ENCODE data around the gene SLA2. TPM values are rescaled to one million over a fixed set of nuclear protein-coding genes. Genes with fewer than 3 reads are reported as not detected.
"Not testable (repeated sequence)": the region's sequence is repeated elsewhere in the genome, so short reads cannot be mapped to it uniquely, and the experiment has no call there.

The SLA2 gene
- total RNA-seq, result 100 to 1,000 TPM; 103 TPM

DNA sequence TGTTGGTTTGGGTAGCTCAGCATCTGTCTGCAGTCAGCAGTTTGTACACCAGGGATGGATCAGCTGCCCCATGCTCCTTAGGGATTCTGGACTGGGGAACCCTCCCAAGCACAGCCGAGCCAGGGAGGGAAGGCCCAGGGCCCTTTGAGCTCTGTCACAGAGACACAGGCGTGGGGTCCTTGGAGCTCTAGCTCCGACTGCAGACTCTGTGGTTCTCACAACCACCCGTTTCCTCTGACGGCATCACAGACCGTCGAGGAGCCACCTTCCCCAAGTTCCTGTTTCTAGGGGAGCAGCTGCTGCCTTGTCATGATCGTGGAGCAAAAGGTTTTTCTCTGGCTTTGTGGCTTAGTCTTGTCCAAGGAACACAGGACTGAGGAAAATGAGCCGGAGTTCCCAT lies at the start of gene SLA2:
Gene SLA2, minus strand, starts transcription at position 199 of the 400 bp plus-strand sequence. CDS start 4,861 bp downstream, outside the sequence.
- POLR2A ChIA-PET, result interaction anchor here (0.7 to 6.1 kb wide), 17 partner anchors 11 to 692 kb away, joined by 4 to 109 read pairs (median 7); partner anchors contain the start of genes DSN1, RAB5IF, SCAND1 and TGIF2
- H3K36me3 Mint-ChIP-seq, result peaks cover 34% of the 10 kb centered on the region
- H3K27me3 Mint-ChIP-seq, result no peaks in the 10 kb centered on the region
- H3K4me1 Mint-ChIP-seq, result peaks cover 42% of the 10 kb centered on the region
- H3K9me3 Mint-ChIP-seq, result no peaks in the 10 kb centered on the region
- peak within 1 kb of the TSS; percentile 98 for H3K4me3 Mint-ChIP-seq
- peak within 1 kb of the TSS; percentile 98 for H3K27ac Mint-ChIP-seq
- peak; percentile 77 for ATAC-seq (ENCODE audit: low read depth)
- peak; percentile 72 for DNase-seq

DNA sequence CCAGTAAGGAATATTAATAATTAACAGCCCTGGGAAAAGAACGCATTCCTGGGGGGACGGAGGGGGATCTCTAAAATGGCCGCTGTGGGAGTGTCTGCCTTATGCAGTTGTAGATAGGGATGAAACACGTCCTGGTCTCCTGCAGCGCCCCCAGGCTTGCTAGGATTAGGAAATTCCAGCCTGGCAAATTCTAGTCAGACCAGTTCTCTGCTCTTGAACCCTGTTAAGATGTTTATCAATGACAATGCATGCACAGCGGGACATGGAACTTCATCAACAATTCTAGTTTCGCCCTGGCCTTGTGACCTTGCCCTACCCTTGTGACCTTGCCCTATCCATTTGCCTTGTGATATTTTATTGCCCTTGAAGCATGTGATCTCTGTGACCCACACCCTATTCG lies 49.5 kb upstream of the SLA2 start:
- DNase-seq; H3K27ac Mint-ChIP-seq; H3K27me3 Mint-ChIP-seq; H3K36me3 Mint-ChIP-seq; POLR2A ChIA-PET; H3K4me1 Mint-ChIP-seq; H3K9me3 Mint-ChIP-seq; ATAC-seq (ENCODE audit: low read depth); H3K4me3 Mint-ChIP-seq: not testable (repeated sequence)

DNA sequence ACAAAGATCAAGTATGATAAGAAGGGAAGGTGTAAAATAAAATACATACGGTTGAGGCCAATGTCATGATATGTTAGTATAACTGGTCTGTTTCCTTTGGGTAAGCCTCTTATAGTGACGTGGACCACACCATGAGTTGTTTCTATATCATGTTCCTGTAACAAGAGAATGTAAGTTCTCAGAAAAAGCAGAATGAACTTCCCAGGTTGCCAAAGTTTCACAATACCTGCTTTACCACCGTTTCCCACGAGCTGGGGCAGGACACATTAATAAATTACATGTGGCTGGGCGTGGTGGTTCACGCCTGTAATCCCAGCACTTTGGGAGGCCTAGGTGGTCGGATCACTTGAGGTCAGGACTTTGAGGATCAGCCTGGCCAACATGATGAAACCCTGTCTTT lies 42.6 kb upstream of the SLA2 start:
- POLR2A ChIA-PET, result no interaction called here
- Mint-ChIP-seq H3K4me1 (peaks cover 3% of the 10 kb centered on the region), H3K27ac (no peak overlapping the region), H3K4me3 (no peak overlapping the region), H3K27me3 (no peaks in the 10 kb centered on the region), H3K9me3 (no peaks in the 10 kb centered on the region), H3K36me3 (no peaks in the 10 kb centered on the region)
- ATAC-seq (ENCODE audit: low read depth) (no peak), DNase-seq (no peak)

- ATAC-seq (ENCODE audit: low read depth), result no peak
- no peak for DNase-seq
- POLR2A ChIA-PET, result no interaction called here
- Mint-ChIP-seq H3K4me3 (no peak overlapping the region), H3K27me3 (no peaks in the 10 kb centered on the region), H3K27ac (no peak overlapping the region), H3K4me1 (peaks cover 3% of the 10 kb centered on the region), H3K36me3 (no peaks in the 10 kb centered on the region), H3K9me3 (no peaks in the 10 kb centered on the region)
Observed at GRCh38 chr20:36687850-36688249, 41.9 kb upstream of the SLA2 start.

DNA sequence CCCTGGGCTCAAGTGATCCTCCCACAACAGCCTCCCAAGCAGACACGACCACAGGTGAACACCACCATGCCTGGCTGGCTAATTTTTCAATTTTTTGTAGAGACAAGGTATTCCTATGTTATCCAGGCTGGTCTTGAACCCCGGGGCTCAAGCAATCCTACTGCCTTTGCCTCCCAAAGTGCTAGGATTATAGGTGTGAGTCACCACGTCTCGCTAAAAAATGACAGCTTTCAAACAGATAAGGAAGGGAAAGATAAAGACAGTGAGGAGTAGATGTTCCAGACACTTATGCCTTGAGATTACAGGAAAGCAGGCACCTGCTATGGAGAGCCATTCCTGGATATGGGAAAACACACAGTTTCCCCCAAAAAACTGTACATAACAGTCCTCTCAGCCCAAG lies 40.9 kb upstream of the SLA2 start:
- Mint-ChIP-seq H3K9me3 (no peaks in the 10 kb centered on the region), H3K27ac (no peak overlapping the region), H3K4me1 (peaks cover 3% of the 10 kb centered on the region), H3K36me3 (peaks cover 7% of the 10 kb centered on the region), H3K4me3 (no peak overlapping the region), H3K27me3 (no peaks in the 10 kb centered on the region)
- ATAC-seq (ENCODE audit: low read depth), result no peak
- no peak for DNase-seq
- POLR2A ChIA-PET, result no interaction called here

DNA sequence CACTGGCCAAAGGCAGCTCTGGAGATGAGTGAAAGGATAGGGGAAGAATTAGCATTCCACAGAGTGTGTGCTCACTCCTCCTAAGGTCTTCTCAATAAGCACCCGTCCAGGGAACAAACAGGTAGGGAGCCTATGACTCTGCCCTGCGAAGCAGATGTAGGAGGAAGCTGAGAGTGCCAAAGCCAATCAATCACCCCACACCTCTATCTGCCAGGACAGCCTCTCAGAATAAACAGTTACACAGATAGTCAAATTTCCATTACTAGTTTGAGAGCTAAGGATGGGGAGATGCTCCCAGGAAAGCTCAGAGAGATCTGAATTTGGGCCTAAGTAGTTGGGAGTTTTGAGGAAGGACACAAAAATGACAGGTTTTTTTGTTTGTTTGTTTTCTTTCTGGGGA lies 40.5 kb upstream of the SLA2 start:
- Mint-ChIP-seq H3K27ac (no peak overlapping the region), H3K36me3 (peaks cover 7% of the 10 kb centered on the region), H3K4me3 (no peak overlapping the region), H3K27me3 (no peaks in the 10 kb centered on the region), H3K9me3 (no peaks in the 10 kb centered on the region), H3K4me1 (peaks cover 3% of the 10 kb centered on the region)
- POLR2A ChIA-PET, result no interaction called here
- DNase-seq (no peak), ATAC-seq (ENCODE audit: low read depth) (no peak)

DNA sequence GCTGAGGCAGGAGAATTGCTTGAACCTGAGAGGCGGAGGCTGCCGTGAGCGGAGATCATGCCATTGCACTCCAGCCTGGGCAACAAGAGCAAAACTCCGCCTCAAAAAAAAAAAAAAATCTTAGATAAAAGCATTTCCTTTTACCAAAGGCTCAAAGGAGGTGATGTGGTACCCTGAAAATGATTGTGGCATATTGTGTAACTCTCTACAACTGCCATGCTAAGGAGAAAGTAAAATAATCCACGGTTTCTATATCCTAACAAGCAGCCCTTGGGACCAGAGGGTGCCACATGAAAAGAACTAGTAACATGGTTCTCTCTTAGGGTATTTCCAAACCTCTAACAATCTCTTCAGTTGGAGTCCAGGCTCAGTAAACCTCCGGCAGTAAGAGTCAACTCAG lies 38.8 kb upstream of the SLA2 start:
- ATAC-seq (ENCODE audit: low read depth) (no peak), DNase-seq (no peak)
- POLR2A ChIA-PET, result interaction anchor here (0.8 kb wide), 1 partner anchor 80 kb away, joined by 3 read pairs; the partner anchor contains the start of gene RAB5IF
- H3K27ac Mint-ChIP-seq, result no peak overlapping the region
- peaks cover 3% of the 10 kb centered on the region for H3K4me1 Mint-ChIP-seq
- peaks cover 9% of the 10 kb centered on the region for H3K36me3 Mint-ChIP-seq
- H3K27me3 Mint-ChIP-seq, result no peaks in the 10 kb centered on the region
- H3K9me3 Mint-ChIP-seq, result no peaks in the 10 kb centered on the region
- H3K4me3 Mint-ChIP-seq, result no peak overlapping the region

GRCh38 chr20:36682311-36682710 lies 36.3 kb upstream of the SLA2 start:
- POLR2A ChIA-PET, result no interaction called here
- Mint-ChIP-seq H3K36me3 (peaks cover 14% of the 10 kb centered on the region), H3K4me1 (no peaks in the 10 kb centered on the region), H3K27me3 (no peaks in the 10 kb centered on the region), H3K9me3 (no peaks in the 10 kb centered on the region), H3K27ac (no peak overlapping the region), H3K4me3 (no peak overlapping the region)
- no peak for DNase-seq
- ATAC-seq (ENCODE audit: low read depth), result no peak

GRCh38 chr20:36677422-36677771 lies 31.4 kb upstream of the SLA2 start:
- H3K9me3 Mint-ChIP-seq, result no peaks in the 10 kb centered on the region
- H3K4me3 Mint-ChIP-seq, result no peak overlapping the region

DNA sequence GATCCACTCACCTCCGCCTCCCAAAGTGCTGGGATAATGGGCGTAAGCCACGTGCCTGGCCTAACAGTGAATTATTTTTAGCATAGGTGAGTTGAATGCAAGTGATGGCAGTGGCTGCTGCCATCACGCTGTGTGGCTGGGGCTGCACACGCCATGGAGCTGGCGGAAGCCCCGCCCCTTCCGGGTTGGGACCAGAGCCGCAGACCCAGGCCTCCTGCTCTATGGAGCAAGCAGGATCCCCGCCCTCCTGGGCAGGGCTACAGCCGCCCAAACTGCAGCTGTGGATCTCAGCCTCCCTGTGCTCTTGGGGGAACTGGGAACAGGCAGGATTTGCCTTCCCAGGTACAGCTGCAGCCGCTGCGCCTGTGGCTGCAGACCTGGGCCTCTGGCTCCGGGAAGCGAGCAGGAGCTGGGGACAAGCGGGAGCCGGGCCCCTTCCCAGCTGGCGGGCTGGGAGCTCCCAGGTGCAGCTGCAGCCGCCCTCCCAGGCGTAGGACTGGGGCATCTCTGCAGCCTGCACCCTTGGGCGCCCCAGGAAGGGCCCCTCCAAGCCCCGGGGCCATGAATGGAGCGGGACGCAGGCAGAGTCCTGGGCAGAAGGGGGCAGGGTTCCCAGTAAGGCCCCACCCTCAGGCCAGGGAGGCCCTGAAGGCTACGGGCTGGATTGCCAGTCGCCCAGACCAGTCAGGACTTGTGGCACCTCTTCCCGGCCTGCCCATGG lies 30.9 kb upstream of the SLA2 start:
- DNase-seq (no peak), ATAC-seq (ENCODE audit: low read depth) (no peak)
- POLR2A ChIA-PET, result no interaction called here
- H3K9me3 Mint-ChIP-seq, result no peaks in the 10 kb centered on the region
- peaks cover 7% of the 10 kb centered on the region for H3K36me3 Mint-ChIP-seq
- no peaks in the 10 kb centered on the region for H3K4me1 Mint-ChIP-seq
- H3K27me3 Mint-ChIP-seq, result no peaks in the 10 kb centered on the region
- no peak overlapping the region for H3K27ac Mint-ChIP-seq
- H3K4me3 Mint-ChIP-seq, result no peak overlapping the region

More at GRCh38 chr20:36677422-36677771, 31.4 kb upstream of the SLA2 start:
- peaks cover 12% of the 10 kb centered on the region for H3K36me3 Mint-ChIP-seq
- DNase-seq (no peak), ATAC-seq (ENCODE audit: low read depth) (no peak)
- no peak overlapping the region for H3K27ac Mint-ChIP-seq
- H3K4me1 Mint-ChIP-seq, result no peaks in the 10 kb centered on the region
- POLR2A ChIA-PET, result no interaction called here
- no peaks in the 10 kb centered on the region for H3K27me3 Mint-ChIP-seq

GRCh38 chr20:36675545-36675944 lies 29.5 kb upstream of the SLA2 start:
- H3K4me3 Mint-ChIP-seq; H3K4me1 Mint-ChIP-seq; H3K27me3 Mint-ChIP-seq; DNase-seq; H3K9me3 Mint-ChIP-seq; H3K36me3 Mint-ChIP-seq; ATAC-seq (ENCODE audit: low read depth); POLR2A ChIA-PET; H3K27ac Mint-ChIP-seq: not testable (repeated sequence)

DNA sequence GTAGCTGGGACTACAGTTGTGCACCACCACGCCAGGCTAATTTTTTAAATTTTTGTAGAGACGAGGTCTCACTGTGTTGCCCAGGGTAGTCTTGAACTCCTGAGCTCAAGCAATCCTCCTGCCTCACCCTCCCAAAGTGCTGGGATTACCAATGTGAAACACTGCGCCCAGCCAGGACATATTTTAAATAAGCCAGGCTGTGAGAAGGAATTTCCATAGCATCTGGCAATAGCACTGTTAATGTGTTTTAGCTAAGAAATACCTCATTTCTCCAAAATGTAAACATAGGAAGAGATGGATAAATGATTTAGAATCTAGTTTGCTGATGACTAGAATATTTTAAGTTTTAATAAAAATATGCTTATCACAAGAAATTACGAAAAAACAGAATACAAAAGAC lies 27.0 kb upstream of the SLA2 start:
- no peaks in the 10 kb centered on the region for H3K9me3 Mint-ChIP-seq
- H3K27me3 Mint-ChIP-seq, result no peaks in the 10 kb centered on the region

DNA sequence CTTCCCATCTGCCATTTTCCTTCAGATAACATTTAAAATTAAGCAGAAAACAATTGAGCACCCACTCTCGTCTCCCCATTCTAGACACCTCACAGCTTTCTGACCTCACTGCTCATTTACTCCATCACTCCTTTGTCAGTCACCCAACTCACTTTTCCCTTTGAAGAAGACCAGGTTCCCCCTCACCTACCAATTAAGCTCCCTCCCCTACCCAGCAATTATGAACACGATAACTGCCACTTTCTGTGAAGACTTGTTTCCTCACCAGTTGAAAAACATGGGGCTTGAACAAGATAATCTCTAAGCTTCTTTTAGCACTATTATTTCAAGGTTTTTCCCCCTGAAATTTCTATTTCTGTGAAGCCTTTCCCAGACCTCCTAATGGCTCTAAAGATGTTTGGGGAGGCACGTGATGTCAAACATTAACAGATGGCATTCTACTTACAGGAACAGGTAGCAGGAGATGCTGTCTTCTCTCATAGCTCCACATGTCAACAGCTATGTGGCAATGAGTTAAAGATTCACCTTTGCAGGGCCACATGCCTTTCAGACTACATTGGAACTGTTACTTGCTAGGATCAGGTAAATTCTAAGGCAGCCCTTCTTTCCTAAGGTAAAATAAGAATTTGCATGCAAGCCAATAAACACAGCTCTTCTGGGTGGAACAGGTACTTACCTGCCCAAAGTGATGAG lies 24.8 kb upstream of the SLA2 start:
- no peak overlapping the region for H3K4me3 Mint-ChIP-seq
- no peaks in the 10 kb centered on the region for H3K9me3 Mint-ChIP-seq
- H3K27ac Mint-ChIP-seq, result no peak overlapping the region
- ATAC-seq (ENCODE audit: low read depth), result no peak
- POLR2A ChIA-PET, result no interaction called here
- H3K36me3 Mint-ChIP-seq, result peaks cover 6% of the 10 kb centered on the region
- H3K27me3 Mint-ChIP-seq, result no peaks in the 10 kb centered on the region
- DNase-seq, result no peak
- no peaks in the 10 kb centered on the region for H3K4me1 Mint-ChIP-seq

More for the DNA sequence above, 27.0 kb upstream of the SLA2 start:
- DNase-seq (no peak), ATAC-seq (ENCODE audit: low read depth) (no peak)
- H3K36me3 Mint-ChIP-seq, result peaks cover 7% of the 10 kb centered on the region
- no peaks in the 10 kb centered on the region for H3K4me1 Mint-ChIP-seq
- no peak overlapping the region for H3K4me3 Mint-ChIP-seq
- POLR2A ChIA-PET, result no interaction called here
- H3K27ac Mint-ChIP-seq, result no peak overlapping the region

- H3K9me3 Mint-ChIP-seq, result no peaks in the 10 kb centered on the region
- no peaks in the 10 kb centered on the region for H3K27me3 Mint-ChIP-seq
- H3K27ac Mint-ChIP-seq, result no peak overlapping the region
- H3K4me3 Mint-ChIP-seq, result no peak overlapping the region
- POLR2A ChIA-PET, result interaction anchor here (1.7 kb wide), 1 partner anchor 20 kb away, joined by 7 read pairs; the partner anchor contains the start of gene SLA2
- peak; percentile 54 for ATAC-seq (ENCODE audit: low read depth)
- H3K36me3 Mint-ChIP-seq, result peaks cover 12% of the 10 kb centered on the region
- H3K4me1 Mint-ChIP-seq, result no peaks in the 10 kb centered on the region
- no peak for DNase-seq
Observed at GRCh38 chr20:36666181-36666740, 20.3 kb upstream of the SLA2 start.
